Glomerular endothelial cell (primary cell): ENCODE measurements around the gene NACC1. TPM values are rescaled to one million over a fixed set of nuclear protein-coding genes. Genes with fewer than 3 reads are reported as not detected.

ENCODE experiments used
- DNase-seq: peaks from one replicate; pipeline ENCODE4 v3.0.0-alpha.2; 2011; ENCODE audit warnings: low read depth, low spot score; ENCODE audit errors: extremely low read depth
- total RNA-seq: library from RNA; depleted of rRNA; stranded (reverse); fragments of >200 nt; gene quantifications from 2 replicates; pipeline ENCODE4 v1.2.3, GENCODE V29; 2015

NACC1 gene
- total RNA-seq, 1 donor from 2014 or later = 99.9 TPM

DNA sequence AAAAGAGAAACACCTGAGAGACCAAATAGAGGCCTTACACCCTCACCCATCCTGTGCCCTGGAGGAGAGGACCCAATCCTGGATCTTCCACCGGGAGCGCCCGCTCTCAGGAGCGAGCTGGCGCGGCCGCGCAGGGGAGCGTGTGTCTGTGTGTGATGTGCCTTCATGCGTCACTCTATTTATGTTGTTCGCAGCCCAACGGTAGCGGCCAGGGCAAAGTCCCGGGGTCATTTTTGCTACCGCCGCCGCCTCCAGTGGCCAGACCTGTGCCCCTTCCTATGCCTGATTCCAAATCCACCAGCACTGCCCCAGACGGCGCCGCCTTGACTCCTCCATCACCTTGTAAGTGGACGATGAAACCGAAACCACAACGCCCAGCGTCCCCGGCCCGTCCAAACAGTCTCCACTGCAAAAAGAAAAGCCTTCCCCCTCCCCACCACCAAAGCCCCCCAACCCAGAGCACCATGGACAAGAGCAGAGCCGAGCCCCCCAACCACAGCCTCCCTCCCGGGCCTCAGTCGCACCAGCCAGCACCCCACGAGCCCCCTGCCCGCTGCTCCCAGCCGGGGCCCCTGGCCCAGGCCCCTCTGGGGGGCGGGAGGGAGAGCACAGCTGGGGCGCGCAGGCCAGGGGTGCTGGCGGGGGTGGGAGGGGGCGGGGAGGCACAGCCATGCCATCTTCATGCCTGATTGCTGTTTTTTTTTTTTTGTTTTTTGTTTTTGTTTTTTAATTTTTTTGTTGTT lies 30.1 kb upstream of the NACC1 start:
- no peak for DNase-seq

DNA sequence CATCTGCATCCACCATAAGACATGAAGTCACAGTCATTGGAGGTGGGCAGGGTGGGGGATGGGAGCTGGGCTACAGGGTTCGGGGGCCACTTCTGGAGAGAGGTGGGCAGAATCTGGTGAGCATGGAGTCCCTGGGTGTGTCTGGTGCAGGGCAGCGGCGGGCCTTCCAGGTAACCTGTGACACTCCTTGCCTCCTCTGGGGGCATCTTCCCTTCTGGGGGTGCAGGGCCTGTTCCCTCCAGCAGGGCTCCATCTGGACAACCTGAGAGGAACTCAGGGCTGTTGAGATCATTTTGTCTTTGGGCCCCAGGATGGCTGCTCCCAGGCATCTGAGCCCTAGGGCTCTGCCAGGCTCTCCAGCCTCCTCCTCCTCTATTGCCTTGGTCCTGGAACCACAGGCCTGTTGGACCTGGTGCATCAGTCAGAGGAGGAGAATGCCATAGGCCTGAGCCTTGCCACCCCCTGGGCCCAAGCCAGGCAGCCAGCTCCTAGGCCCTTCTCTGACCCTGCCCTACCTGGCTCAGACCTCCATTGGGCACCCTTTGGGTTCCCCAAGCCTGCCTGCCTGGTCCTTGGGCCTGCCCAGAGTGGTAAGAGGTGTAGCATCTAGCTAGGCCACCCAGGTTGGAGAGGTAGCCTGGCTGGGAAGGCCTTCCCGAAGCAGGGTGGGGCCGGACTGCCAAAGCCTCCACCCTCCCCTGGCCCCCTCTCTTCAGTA lies 28.8 kb upstream of the NACC1 start:
- DNase-seq = no peak

- DNase-seq = no peak
These were observed 28.1 kb upstream of the NACC1 start for GRCh38 chr19:13089857-13090507.

DNA sequence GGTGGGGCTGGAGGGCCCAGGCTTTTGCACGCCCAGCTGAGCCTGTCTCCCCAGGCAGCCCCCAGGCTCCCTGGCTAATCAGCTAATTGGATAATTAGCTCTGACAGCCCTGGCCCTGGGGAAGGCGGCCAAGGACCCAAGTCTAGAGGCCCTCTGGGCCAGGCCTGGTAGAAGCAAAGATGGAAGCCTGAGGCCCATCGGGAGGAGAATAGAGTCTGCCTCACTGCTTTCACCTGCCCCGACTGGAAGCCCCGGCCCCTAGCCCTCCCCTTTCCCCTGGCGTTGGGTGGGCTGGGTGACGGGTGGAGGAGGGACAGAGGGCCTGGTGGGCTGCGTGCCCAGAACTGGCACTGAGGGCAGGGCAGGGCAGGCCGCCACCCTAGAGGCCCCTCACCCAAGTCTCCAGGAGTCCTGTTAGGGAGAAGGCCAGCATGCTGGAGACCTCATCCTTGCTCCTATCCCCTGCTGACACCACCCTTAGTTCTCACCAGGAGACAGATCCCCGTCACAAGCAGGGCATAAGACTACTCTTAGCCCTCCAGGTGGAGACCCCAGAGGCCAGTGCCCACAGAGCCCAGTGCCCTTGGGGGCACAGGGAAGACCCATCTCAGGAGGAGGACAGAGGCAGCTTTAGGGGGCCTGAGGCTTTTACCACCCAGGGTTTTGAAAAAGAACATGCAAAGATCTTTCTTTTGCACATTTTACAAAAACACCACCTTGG lies 27.4 kb upstream of the NACC1 start:
- no peak for DNase-seq

GRCh38 chr19:13091400-13092157 lies 26.5 kb upstream of the NACC1 start:
- no peak for DNase-seq

DNA sequence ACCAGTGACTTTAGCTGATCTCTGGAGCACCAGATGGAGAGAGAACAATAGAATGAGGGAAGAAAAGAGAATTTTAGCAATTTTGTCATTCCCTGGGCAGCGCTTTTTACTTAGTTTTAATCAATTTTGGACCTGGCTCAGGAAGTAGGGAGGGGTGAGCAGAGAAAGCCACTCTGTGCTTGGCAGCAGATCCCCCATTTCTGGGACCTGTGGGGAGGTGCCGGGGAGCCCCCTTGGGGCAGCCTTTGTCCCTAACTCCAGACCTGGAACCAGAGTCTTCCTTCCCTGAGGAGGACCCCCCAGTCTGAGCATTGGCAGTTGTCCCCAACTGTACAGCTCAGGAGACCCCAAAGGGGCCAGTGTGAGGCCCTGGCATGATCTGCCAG lies 25.9 kb upstream of the NACC1 start:
- DNase-seq = no peak

- DNase-seq = no peak
These were observed 25.3 kb upstream of the NACC1 start for GRCh38 chr19:13092606-13093235.

DNA sequence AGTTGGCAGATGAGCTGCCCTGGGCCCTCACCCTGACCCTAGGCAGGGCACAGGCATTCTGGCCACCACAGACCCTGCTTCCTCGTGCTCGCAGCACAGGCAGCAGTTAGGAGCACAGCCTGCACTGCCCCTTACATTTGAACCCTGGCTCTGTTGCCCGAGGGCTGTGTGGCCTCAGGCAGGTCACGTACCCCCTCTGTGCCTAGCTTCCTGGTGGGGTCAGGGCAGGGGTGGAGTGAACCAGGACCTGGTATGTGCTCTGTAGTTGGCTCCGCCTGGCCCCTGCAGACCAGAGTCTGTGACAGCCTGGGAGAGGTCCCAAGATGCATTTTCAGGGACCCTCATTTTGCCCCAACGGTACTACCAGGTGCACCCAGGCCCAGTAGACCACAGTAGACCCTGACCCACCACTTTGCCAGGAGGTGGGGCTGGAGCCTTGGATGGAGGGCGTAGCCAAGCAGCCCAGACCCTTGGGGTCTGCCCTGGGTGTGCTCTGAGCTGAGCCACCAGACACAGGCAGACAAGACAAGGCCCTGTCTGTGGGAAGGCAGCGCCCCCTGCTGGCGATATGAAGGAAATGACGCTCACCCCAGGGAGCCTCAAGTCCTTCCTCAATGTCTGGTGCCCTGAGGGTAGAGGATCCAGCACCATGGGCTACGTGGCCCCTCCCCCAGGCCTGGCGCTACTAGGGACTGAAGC lies 24.5 kb upstream of the NACC1 start:
- no peak for DNase-seq

DNA sequence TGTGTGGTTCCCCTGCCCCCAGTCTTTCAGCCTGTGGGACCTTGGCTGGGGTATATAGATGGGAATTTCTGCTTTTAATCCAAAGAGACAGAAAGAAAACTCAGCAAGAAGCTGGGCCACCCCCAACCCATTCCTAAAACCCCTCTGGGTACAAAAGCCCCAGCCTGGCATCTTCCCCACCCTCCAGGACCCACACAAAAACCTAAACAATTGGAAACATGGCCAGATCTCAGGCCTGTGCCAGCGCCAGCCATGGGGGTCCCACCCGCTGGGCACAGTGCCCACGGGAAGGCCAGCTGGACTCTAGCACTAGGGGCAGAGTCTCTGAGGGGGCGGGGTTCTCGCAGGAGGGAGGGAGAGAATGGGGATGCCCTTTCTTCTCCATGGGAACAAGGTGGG lies 24.0 kb upstream of the NACC1 start:
- DNase-seq = no peak

- DNase-seq = no peak
These were observed 23.2 kb upstream of the NACC1 start for GRCh38 chr19:13094771-13095392.

- no peak for DNase-seq
These were observed 22.7 kb upstream of the NACC1 start for GRCh38 chr19:13095393-13095784.

GRCh38 chr19:13095934-13096927 lies 21.8 kb upstream of the NACC1 start:
- DNase-seq = no peak

DNA sequence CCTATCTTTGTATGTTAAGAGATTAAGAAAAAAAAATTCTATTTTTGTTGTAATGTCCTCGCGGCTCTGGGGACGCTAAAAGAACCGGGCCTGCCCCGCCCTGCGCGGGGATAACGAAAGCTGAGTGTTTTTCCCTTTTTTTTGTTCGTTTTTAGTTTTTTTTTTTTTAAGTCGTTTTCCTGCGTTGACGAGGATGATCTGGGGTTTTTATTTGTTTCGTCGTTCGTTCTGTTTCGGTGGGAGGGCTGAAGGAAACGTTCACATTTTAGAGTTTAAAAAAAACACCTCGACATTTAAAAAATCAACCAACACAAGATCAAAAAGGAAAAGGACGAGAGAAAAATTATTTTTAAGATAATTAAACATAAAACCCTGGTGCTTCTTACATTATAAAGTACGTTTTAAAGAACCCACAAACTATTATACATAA lies 21.0 kb upstream of the NACC1 start:
- no peak for DNase-seq

DNA sequence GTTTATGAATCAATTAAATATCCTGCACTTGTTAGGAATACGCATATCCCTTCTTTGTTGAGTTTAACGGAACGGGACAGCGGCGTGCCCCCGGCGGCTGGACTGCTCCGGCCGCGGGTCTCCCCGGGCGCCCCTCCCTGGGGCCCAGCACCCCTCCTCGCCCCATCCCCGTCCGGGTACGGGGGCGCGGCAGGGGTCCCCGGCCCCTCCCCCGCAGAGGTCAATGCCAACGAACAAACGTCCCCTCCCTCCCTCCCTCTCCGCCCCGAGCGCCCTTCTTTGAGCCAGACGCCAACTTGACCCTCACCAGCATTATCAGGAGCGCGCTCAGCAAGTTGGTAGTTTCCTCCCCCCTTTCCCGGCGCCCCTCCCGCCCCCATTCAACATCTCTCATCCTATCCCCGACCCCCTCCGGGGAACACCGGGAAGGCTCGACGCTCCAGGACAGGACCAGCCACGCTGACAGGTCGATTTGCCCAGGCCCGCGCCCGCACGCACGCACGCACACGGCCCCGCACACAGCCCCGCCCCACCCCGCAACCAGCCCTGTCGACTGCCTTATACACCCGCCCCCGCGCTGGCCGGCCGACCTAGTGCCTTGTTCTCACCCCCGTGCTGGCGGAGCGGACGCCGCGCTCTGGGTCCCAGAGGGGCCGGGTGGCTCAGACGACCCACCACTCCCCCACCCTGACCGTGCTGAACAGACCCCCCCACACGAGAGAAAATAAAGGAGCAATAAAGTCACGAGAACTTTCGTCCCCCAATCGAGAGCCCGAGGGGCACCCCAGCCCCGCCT lies 20.4 kb upstream of the NACC1 start:
- DNase-seq = no peak

DNA sequence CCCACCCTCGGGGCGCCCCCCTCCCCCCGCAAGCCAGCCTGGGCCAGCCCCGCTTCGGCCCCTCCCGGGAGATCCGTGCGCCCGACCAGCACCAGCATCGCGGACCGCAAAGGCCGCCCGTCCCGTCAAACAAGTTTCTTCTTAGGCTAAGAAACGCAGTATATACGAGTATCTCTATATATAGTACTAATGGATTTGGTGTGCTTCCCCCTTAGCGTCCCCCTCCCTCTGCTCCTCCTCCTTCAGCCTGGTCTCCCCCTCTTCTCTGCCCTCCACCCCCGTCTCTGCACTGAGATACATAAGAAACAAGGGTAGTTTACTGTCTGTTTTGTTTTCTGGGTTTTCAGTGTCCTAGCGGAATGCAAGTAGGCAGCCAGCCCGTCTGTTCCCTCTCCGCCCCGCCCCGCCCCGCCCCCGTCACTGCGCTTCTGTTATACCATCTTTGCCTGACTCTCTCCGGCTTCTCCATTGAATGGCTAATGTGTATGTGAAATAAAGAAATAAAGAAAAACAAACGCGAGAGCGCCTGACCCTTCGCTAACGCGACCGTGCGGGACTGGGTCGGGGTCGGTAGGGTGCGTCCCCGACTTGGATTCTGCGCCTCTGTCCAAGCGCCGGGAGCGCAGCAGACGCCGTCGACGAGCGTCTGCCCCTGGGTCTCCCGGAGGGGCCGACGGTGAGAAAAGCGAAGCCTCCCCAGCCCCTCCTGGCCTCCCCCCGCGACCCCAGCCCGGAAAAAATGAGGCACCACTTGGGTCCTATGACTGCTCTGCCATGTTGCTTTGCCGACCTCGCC lies 19.6 kb upstream of the NACC1 start:
- no peak for DNase-seq
